HG02798 (cell line): ENCODE results near the gene SERGEF.
A peak's percentile ranks its signal among the peaks of the same experiment; 100 is the strongest.

Experiments used
- ATAC-seq: cut with Tn5 transposase; IDR thresholded peaks from one replicate; pipeline ENCODE4 v1.9.1; 2021; ENCODE audit warnings: mild to moderate bottlenecking; ENCODE audit not compliant: unreplicated experiment, poor library complexity

The SERGEF gene

DNA sequence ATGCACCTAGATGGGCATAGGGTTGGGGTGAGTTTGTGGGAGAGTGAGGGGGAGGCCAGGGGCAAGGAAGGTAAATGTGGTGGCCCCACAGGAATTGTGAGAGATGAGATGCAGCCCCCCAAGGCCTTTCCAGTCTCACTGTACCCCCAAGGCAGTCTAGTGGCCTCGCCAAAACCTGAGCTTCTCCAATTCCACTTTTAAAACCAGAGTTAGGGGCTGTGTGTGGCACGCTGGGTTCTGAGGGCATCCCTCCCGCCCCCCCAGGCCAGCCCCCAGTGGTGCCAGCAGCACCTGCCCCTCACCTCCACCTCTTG is 237.9 kb downstream of the SERGEF start:
- ATAC-seq: no peak

DNA sequence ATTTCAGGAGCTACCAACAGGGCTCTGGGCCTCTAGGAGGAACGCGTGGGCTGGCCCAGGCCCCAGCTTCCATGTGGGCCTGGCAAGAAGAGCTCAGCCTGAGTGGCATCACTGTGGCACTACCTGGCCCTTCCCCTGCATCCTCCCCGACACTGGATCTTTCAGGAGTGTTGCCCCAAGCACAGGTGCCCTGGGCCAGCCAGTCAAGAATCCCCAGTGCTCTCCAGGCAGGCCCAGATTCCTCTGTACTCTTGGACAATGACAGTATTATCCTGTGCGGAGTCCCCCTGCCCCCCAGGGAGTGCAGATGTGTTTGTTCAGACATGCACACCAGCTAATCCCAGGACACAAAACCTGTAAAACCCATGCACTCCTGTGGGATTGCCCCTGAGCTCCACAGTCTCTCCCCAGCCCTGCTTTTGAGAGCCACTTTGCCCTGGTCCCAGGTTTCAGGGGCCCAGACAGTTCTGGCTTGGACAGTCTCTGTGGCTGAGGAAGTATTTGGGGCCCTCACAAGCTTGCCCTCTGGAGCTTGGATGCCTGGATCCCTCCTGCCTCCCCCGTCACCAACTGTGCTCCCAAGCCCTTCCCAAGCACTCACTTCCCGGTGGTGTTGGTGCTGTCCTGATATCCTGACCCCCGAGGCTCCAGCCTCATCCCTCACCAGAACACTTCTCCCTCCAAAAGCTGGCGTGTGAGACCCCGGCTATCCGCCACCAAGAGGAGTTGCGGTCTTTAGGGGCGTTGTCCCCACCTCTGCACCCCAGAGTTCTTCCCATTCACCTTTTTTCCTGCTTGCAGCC is 238.4 kb downstream of the SERGEF start:
- no peak for ATAC-seq

DNA sequence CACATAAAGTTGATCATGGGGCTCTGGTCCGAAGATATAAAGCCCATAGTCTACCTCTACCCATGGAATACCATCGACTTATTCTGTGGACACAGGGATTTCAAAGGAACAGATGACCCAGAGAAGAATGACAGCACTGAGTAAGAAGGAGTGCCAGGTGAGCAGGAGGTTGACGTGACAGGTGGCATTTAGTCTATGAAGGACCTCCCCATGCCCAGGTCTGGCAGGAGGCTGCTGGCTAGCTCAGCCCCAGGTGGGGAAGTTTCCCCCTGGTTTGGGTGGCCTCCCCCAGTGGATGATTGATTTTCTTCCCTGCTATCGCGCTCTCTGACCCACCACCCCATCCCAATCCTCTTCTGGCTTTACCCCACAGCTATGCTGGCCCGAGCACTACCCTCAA is 239.2 kb downstream of the SERGEF start:
- no peak for ATAC-seq

DNA sequence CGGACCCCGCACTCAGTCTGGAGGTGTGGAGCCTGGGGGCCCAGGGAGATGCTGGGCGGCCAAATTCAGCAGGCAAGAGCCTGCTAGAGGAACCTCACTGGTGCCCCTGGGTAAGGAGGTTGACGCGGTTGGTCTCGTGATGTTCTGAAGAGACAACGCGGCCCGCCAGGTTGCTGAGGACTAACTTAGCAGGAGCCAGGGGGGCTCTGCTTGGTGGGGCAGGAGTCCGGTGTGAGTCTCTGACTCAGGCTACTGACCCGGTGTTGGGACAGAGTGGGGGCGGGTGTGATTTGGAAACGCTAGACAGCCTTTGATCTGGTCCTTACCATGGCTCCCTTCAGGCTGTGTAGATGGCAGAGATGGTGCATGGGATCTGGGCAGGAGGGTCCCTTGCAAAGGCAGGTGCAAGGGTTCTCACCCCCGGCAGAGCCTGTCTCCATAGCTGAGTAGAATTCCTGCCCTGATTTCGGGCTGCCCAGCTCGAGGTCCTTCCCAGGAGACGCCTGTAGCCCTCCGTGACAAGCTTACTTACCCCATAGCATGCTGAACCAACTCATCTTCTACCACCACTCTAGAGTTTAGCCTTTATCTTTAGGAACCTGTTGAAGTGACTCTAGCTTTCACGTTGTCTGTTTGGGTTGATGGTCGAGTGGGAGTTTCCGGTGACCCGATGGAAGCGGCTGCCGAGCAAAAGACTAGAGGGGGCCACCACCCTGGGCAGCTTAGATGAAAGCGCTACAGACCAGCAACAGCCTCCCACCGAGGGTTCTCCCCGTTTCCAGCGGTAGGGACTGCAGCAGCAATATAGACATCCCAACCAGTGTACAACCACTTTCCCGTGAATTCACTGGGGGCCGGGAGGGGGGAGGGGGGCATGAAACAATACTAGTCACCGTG is 239.9 kb downstream of the SERGEF start:
- ATAC-seq: no peak

DNA sequence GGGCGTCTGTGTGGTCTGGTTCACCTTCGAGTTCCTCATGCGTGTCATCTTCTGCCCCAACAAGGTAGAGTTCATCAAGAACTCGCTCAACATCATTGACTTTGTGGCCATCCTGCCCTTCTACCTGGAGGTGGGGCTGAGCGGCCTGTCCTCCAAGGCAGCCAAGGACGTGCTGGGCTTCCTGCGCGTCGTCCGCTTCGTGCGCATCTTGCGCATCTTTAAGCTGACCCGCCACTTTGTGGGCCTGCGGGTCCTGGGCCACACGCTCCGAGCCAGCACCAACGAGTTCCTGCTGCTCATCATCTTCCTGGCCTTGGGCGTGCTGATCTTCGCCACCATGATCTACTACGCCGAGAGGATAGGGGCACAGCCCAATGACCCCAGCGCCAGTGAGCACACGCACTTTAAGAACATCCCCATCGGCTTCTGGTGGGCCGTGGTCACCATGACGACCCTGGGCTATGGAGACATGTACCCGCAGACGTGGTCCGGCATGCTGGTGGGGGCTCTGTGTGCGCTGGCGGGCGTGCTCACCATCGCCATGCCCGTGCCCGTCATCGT is 240.9 kb downstream of the SERGEF start:
- ATAC-seq: no peak

DNA sequence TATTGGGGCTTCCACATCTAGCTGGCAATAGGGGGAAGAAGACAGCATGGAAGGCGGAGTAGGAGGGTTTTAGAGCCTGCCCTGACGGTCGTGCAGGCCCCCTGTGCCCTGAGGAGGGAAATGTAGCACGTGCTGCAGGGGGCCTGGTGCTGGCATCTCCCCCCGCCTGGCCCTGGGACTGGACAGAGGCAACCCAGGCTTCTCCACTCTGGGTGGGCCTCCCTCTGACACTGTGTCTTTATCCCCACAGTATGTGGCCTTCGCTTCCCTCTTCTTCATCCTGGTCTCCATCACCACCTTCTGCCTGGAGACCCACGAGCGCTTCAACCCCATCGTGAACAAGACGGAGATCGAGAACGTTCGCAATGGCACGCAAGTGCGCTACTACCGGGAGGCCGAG is 241.4 kb downstream of the SERGEF start:
- no peak for ATAC-seq

DNA sequence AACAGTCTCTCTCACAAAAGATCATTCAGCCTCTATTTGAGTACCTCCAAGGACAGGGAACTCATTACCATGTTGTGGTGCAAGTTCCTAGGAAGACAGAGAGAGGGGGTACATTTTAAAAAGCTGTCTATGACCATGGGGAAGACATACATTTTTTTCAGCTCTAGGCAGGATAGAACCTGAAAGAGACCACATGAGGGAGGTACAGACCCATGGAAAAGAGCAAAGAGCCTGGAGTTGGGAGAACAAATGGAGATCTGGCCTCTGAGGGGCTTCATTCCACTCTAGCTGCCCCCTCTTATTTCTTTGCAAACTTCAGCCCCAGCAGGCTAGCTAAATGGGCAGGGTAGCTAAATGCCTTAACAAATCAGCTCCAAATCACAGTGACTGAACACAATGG is 241.9 kb downstream of the SERGEF start:
- no peak for ATAC-seq

DNA sequence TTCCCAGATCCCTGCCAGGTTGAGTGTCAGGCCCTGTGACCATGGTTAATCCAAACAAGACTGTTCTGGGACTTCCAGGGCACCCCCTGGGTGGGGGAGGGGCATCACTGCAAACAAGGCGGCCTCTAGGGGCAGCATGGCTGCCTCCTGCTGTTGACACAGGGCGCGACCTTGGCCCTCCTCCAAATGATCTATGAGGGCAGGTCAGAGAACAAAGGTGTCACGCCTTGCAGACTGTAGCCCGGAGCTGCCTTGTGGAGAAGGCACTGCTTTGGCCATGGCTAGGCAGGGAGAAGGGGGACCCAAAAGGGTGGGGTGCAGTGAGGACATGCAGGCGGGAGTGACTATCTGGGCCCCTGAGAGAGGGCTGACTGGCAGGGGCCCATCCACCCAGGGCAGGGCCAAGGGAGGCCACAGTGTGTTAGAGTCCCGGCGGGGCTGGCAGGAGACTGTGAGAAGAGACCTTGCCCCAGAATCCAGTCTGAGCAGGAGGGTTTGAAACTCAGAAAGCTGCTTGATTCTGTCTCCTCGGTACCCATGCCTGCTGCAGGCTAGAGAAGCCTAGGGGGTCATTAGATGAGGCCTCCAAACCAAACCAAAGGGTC is 242.7 kb downstream of the SERGEF start:
- ATAC-seq: no peak

DNA sequence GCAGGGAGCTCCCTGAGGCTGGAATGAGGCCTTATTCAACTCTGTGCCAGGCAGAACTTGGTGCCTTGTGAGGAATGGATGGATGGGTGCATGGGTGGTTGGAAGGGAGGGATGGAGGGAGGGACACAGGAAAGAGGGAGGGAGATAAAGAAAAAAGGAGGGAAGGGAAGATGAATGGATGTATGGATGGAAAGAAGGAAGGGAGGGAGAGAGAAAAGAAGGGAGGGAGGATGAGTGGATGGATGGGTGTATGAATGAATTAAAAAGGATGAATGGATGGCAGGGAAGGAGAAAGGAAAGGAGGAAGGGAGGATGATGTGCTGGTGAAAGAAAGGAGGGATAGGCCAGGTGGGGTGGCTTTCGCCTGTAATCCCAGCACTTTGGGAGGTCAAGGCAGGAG is 243.6 kb downstream of the SERGEF start:
- no peak for ATAC-seq

DNA sequence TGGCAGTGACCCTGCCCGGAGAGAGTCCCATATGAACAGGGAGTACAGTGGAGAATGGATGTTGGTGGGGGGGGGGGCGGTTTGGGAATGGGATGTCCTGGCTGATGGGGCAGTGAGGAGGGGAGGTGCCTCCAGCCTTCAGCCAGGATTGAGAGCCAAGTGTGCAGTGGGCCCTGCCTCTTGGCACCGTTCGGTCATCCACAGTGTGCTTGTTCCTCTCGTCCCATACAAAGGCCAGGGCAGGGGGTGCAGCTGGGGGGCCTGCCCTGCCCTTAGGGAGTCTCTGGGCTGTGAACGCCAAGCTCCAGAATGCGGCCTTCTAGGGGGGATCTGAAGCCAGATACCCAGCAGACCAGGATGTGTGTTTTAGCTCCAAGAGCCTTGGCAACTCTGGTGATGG is 244.3 kb downstream of the SERGEF start:
- ATAC-seq: no peak

DNA sequence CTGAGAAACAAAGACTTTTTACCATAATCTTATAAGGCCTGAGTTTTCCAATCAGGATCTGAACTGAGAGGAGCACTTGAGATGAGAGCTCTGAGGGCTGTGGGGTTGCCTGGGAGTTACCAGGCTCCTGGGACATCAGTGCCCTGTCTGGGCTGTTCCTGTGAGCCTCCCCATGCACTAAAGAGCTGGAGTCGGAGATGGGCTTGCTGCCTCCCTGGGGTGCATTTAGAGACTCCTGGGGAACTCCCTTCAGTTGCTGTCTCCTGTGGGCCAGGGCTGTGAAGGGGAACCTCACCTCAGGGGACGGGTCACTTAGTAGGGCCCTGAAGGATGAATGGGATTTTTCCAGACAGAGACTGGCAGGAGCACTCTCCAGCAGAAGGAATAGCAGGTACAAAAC is 244.9 kb downstream of the SERGEF start:
- no peak for ATAC-seq

DNA sequence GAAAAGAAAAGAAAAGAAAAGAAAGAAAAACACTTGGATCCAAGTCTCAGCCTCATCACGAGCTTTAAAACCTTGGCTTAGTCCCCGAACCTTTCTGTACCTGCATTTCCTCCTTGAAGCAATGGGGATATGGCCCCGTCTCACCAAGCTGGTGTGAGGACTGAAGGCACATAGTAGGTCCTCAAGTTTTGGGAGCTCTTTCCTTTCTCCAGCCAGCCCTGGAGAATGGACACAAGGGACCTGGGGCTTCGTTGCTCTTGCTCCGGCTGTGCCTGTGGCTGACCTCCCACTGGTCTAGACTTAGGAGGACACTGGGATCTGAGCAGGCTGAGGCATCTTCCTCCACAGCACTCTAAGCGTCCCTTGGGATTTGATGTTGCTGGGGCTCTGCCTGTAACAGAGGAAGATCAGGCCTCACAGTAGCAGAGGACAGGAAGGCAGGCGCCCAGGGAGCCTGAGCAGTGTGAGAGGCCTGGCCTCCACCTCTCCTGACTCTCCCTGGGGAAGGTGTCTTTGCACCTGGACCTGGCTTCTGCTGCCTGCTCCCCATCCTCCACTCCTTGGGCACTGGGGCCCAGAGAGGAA is 245.5 kb downstream of the SERGEF start:
- ATAC-seq: no peak

DNA sequence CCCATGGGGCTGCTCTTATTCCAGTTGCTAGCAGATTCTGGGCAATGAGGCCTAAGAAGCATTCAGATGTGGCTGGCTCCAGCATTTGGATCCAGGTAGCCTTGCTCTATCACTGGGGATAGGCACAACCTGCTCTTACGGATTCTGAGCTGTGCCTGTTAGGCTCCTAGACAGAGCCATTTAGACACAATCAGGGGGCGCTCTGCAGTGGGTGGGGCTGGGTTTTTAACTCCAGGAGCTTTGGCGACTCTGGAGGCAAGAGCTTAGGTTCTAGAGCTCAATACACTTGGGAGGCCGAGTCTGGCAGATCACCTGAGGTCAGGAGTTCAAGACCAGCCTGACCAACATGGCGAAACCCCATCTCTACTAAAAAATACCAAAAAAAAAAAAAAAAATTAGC is 246.3 kb downstream of the SERGEF start:
- ATAC-seq: no peak

DNA sequence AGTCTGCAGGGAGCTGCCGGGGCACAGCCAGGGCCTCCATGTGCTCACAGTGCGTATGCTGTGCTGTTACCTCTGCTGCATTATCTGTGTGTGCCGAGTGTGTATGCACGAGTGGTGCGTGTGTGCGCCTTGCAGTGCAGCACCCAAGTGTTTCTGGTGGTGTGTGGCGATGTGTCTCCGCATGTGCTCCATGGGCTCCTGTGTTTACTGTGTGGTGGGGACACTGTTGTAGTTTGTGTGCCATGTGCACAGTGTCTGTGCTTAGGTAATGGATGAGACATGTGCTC is 246.8 kb downstream of the SERGEF start:
- no peak for ATAC-seq

DNA sequence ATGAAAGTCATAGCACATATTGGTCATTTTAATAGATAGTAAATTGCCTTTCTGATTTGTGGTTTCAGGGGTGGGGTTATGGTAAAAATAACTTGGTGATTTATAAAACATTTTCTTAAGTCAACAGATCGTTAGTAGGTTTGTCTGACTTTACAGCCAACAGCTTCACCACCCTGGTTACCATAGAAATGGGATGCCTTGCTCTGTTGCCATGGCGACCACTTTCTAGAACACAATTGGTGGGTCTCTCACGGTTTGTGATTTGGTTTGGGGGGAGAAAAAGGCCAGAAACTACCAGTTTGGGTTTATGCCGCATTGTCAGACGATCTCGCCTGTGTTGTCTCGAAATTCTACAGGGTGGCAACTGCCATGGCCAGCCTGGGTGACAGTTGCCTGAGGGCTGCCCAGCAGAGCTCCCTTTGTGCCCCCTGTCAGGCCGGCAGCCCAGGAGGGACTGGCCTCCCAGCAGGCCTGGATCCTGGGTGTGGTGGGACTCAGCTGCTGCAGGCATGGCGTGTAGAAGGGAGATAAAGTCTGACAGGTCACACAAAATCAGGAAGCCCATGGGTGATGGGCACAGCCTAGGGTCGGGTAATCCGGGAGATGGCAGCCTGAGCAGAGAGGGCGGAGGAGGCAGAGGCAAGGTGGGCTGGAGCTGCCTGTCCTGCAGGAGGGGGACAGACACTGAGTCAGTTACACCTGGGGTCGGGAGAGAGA is 247.3 kb downstream of the SERGEF start:
- no peak for ATAC-seq

DNA sequence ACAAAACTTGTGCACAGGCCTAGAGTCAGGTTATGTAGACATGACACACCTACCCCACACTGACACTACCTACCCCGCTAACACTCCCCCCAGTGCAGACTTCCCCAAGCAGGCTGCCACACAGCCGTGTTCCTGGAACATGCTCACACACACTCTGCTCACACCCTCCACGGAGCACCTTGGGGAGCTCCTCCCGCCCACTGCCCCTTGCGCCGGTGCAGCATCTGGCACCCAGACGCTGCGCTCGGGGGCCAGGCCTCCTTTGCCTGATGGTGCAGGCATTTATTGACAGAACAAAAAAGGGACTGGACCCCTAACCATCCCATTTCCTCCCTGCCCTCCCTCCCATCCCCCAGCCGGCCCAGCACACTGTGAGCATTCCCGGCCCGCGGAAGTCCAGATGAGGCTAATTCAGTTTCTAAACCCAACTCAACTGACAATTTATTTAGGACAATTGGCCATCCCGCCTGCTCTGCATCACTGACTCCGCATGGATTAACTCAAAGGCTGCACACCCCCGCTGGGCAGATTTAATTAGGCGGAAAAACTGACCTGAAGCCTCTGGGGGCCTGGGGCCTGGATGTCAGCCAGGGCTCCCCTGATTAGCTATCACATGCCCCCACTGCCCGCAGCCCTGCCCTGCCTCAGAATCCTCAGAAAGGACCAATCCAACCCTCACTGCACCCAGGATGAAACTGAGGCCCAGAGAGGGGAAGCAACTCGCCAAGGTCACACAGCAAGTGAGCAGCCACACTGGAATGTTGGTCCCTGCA is 248.2 kb downstream of the SERGEF start:
- ATAC-seq: no peak

DNA sequence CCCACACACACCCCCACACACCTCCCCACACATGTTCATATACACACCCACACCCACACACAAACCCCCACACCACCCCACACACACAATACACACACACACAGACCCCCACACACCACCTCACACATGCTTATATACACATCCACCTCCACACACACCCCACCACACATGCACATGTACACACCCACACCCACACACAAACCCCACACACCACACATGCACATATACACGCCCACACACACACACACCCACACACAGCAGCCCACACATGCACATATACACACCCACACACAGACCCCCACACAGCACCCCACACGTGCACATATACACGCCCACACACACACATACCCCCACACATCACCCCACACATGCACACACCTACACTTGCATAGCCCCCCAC is 249.1 kb downstream of the SERGEF start:
- ATAC-seq: no peak

DNA sequence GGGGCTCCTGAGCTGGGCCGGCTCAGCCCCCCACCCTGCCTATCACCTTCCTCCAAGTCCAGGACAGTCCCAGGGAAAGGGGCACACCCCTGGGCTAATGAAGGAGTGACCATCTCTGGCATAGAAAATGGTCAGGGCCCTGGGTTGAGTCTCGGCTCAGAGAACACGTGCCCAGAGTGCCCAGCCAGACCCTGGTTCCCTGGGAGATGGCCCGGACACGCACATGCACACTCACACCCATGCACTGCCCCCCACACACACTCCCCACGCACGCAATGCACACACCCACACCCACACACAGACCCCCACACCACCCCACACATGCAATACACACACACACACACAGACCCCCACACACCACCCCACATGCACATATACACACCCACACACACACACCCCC is 249.6 kb downstream of the SERGEF start:
- ATAC-seq: no peak

DNA sequence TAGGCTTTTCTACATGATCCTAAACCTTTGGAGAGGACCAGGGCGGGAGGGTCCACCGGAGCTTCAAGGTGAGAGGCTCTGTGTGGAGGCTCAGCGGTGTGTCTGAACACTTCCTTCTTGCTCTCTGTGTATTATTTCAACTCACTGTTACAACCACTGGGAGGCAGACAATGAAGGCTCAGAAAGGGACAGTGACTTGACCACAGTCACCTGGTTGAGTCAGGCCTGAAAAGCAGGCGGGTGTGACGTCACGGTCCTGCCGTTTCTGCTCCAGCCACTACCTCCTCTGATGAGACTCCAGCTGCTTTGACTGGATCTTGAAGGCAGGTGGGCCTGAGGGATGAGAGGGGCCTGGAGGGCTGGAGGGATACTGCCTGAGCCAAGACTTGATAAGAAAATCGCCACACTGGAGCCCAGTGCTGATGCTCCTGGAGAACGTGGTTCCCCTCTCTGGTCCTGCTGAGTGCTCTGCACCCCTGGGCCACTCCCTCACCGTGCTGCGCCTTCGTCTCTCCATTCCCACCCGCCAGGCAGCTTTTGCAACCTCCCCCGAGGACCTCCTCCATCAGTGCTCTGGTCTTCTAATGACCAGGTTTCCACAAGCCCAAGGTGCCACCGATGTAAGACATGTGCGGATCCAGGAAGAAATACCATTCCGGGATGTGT is 250.4 kb downstream of the SERGEF start:
- ATAC-seq: peak; percentile 49
